HepG2 (cell line): Measurements from ENCODE around the gene CTRL. TPM values are rescaled to one million over a fixed set of nuclear protein-coding genes. Genes with fewer than 3 reads are reported as not detected.

ENCODE experiments used
- CERS6 ChIP-seq: sonication (generic); formaldehyde crosslinking; IDR thresholded peaks from 2 replicates; pipeline ENCODE4 v1.5.0; 2020; ENCODE audit warnings: missing genetic modification reagents
- EEA1 ChIP-seq: sonication (generic); formaldehyde crosslinking; IDR thresholded peaks from 2 replicates; pipeline ENCODE4 v1.5.1; 2020; ENCODE audit warnings: mild to moderate bottlenecking, missing genetic modification reagents, borderline replicate concordance
- FOXP4 ChIP-seq: sonication (generic); formaldehyde crosslinking; IDR thresholded peaks from 2 replicates; pipeline ENCODE4 v1.4.0; 2020; ENCODE audit warnings: missing genetic modification reagents
- JUNB ChIP-seq: sonication (generic); formaldehyde crosslinking; IDR thresholded peaks from 2 replicates; pipeline ENCODE4 v1.8.0; 2022; ENCODE audit warnings: missing genetic modification reagents, mild to moderate bottlenecking, borderline replicate concordance
- MED8 ChIP-seq: sonication (generic); formaldehyde crosslinking; IDR thresholded peaks from 2 replicates; pipeline ENCODE4 v1.8.1; 2023; ENCODE audit warnings: mild to moderate bottlenecking, missing genetic modification reagents; ENCODE audit not compliant: insufficient replicate concordance
- MNT ChIP-seq: fragments of 450-650 bp; IDR thresholded peaks from 2 replicates; pipeline ENCODE4 v1.6.1; 2016
- SATB2 ChIP-seq: sonication (generic); formaldehyde crosslinking; IDR thresholded peaks from 2 replicates; pipeline ENCODE4 v1.5.0; 2020; ENCODE audit warnings: missing genetic modification reagents
- SNAI1 ChIP-seq: sonication (generic); formaldehyde crosslinking; IDR thresholded peaks from 2 replicates; pipeline ENCODE4 v1.5.0; 2020; ENCODE audit warnings: mild to moderate bottlenecking, missing genetic modification reagents, borderline replicate concordance
- SOX6 ChIP-seq, 2 experiments: fragments of 450-650 bp in 1 of 2; sonication (generic) in 1 of 2; formaldehyde crosslinking in 1 of 2; IDR thresholded peaks; 2 replicates each; pipeline versions ENCODE4 v1.4.0 to v1.6.1; 2017 to 2020; ENCODE audit warnings: antibody characterized with exemption in 1 of 2, mild to moderate bottlenecking in 1 of 2, missing genetic modification reagents in 1 of 2
- TBX2 ChIP-seq: sonication (generic); formaldehyde crosslinking; IDR thresholded peaks from 2 replicates; pipeline ENCODE4 v1.5.0; 2020; ENCODE audit warnings: missing genetic modification reagents, mild to moderate bottlenecking, borderline replicate concordance
- ZBTB14 ChIP-seq: sonication (generic); formaldehyde crosslinking; IDR thresholded peaks from 2 replicates; pipeline ENCODE4 v1.4.0; 2020; ENCODE audit warnings: missing genetic modification reagents
- ZNF256 ChIP-seq: sonication (generic); formaldehyde crosslinking; conservative IDR thresholded peaks from 2 replicates; pipeline ENCODE4 v1.4.0; 2020; ENCODE audit warnings: missing genetic modification reagents
- ZNF275 ChIP-seq: sonication (generic); formaldehyde crosslinking; IDR thresholded peaks from 2 replicates; pipeline ENCODE4 v1.8.0; 2022; ENCODE audit warnings: missing genetic modification reagents, mild to moderate bottlenecking, inconsistent platforms, borderline replicate concordance
- ZNF431 ChIP-seq: sonication (generic); formaldehyde crosslinking; IDR thresholded peaks from 2 replicates; pipeline ENCODE4 v1.9.0; 2022; ENCODE audit warnings: missing genetic modification reagents, low read depth, mild to moderate bottlenecking, borderline replicate concordance
- ZNF615 ChIP-seq: sonication (generic); formaldehyde crosslinking; IDR thresholded peaks from 2 replicates; pipeline ENCODE4 v1.5.0; 2020; ENCODE audit warnings: mild to moderate bottlenecking, missing genetic modification reagents, borderline replicate concordance
- polyA plus RNA-seq, 8 experiments: library from polyadenylated mRNA; depleted of rRNA in 3 of 8; stranded (reverse) in 7 of 8; unstranded in 1 of 8; fragments of >200 nt; fragmentation: Illumina TruSeq in 4 of 8; extraction: Trizol in 4 of 8; gene quantifications; 2 replicates each; pipeline versions ENCODE4 v1.2.1 to v1.2.3, GENCODE V29; 2011 to 2016; ENCODE audit warnings: low read depth in 4 of 8, missing spikeins in 1 of 8, mixed read lengths in 1 of 8; ENCODE audit not compliant: insufficient read depth in 1 of 8
- total RNA-seq, 5 experiments: library from RNA; depleted of rRNA; stranded (reverse); fragments of >200 nt; fragmentation: Illumina TruSeq; extraction: Trizol; gene quantifications; 2 replicates each; pipeline ENCODE4 v1.2.3, GENCODE V29; 2016; ENCODE audit warnings: low read depth in 1 of 5

Gene CTRL
- total and polyA plus RNA-seq, 2 of the 13 experiments (the other 11 are each of a cell fraction or from before 2014, with no cell fraction given), result 1.9 to 2.7 TPM

- TF ChIP-seq CERS6 (CRISPR knock-in tag) (no peak), SOX6 (IDR thresholded peaks at IDR 0.05) (no peak), SOX6 (CRISPR knock-in tag; IDR thresholded peaks at IDR 0.05) (peak; percentile 17), MNT (peak; percentile 42; the same call in 1 of the 2 replicates), SATB2 (no peak), MED8 (peak; percentile 33), TBX2 (CRISPR knock-in tag) (0 out of 2 replicates have a peak, but pooled peaks have one; percentile 6), SNAI1 (CRISPR knock-in tag) (0 out of 2 replicates have a peak, but pooled peaks have one; percentile 38), JUNB (CRISPR knock-in tag) (0 out of 2 replicates have a peak, but pooled peaks have one; percentile 30), ZNF431 (CRISPR knock-in tag) (0 out of 2 replicates have a peak, but pooled peaks have one; percentile 45), ZNF256 (CRISPR knock-in tag) (no peak), EEA1 (CRISPR knock-in tag) (0 out of 2 replicates have a peak, but pooled peaks have one; percentile 47), ZNF275 (CRISPR knock-in tag) (0 out of 2 replicates have a peak, but pooled peaks have one; percentile 12), ZBTB14 (CRISPR knock-in tag) (0 out of 2 replicates have a peak, but pooled peaks have one; percentile 16), ZNF615 (CRISPR knock-in tag) (0 out of 2 replicates have a peak, but pooled peaks have one; percentile 30), FOXP4 (CRISPR knock-in tag) (no peak)
Observed at GRCh38 chr16:67967183-67967957, 35.7 kb upstream of the CTRL start (continued).
